Vagina (tissue), 2 donors: ENCODE data around the gene SLC9A2. TPM values are rescaled to one million over a fixed set of nuclear protein-coding genes. Genes with fewer than 3 reads are reported as not detected.

Source experiments
- DNase-seq, 2 donors: peaks; one replicate each; pipeline ENCODE4 v3.0.0-alpha.2; 2017; ENCODE audit errors: extremely low spot score in 2 of 2
- H3K27ac ChIP-seq: fragments of 200-600 bp; sonication (generic); one replicate; pipeline ENCODE4 v1.5.1; 2019
- H3K27me3 ChIP-seq: fragments of 200-600 bp; sonication (generic); one replicate; pipeline ENCODE4 v1.5.1; 2019
- H3K36me3 ChIP-seq, 2 donors: fragments of 200-600 bp; sonication (generic); one replicate each; pipeline ENCODE4 v1.5.1; 2017 to 2019
- H3K4me1 ChIP-seq: fragments of 200-600 bp; sonication (generic); one replicate; pipeline ENCODE4 v1.5.1; 2019
- H3K4me3 ChIP-seq, 2 donors: fragments of 200-600 bp; sonication (generic); 1 replicate in 1 of 2; 2 replicates in 1 of 2; pipeline ENCODE4 v1.5.1; 2016 to 2019
- H3K9me3 ChIP-seq: fragments of 200-600 bp; sonication (generic); one replicate; pipeline ENCODE4 v1.5.1; 2019
- POLR2A ChIP-seq, 2 donors: fragments of 450-650 bp; IDR thresholded peaks; one replicate each; pipeline ENCODE4 v1.6.1; 2017; ENCODE audit warnings: antibody characterized with exemption in 2 of 2, mild to moderate bottlenecking in 2 of 2, moderate library complexity in 2 of 2
- POLR2AphosphoS5 ChIP-seq, 2 donors: sonication (generic); formaldehyde crosslinking; IDR thresholded peaks; one replicate each; pipeline ENCODE4 v1.9.0; 2017; ENCODE audit warnings: antibody characterized with exemption in 2 of 2, mild to moderate bottlenecking in 2 of 2, low read depth in 1 of 2; ENCODE audit not compliant: insufficient read depth in 1 of 2
- intact Hi-C: fragments of 100-400 bp; cut with DNase I; formaldehyde crosslinking; loops from one replicate; pipeline ENCODE4 v1.15.1; 2023
- total RNA-seq: library from RNA; depleted of rRNA; stranded (reverse); fragments of >200 nt; gene quantifications from one replicate; pipeline ENCODE4 v1.2.3, GENCODE V29; 2016
- TF ChIP-seq, protein P1 (sequence below), 3 experiments: fragments of 450-650 bp in 2 of 3; fragments of 200-600 bp in 1 of 3; sonication (generic) in 1 of 3; IDR thresholded peaks; one replicate each; pipeline ENCODE4 v1.5.1; 2017 to 2019; ENCODE audit warnings: antibody characterized with exemption in 3 of 3, mild to moderate bottlenecking in 2 of 3, moderate library complexity in 2 of 3

The SLC9A2 gene
- total RNA-seq, 1 donor from 2014 or later: not detected

DNA sequence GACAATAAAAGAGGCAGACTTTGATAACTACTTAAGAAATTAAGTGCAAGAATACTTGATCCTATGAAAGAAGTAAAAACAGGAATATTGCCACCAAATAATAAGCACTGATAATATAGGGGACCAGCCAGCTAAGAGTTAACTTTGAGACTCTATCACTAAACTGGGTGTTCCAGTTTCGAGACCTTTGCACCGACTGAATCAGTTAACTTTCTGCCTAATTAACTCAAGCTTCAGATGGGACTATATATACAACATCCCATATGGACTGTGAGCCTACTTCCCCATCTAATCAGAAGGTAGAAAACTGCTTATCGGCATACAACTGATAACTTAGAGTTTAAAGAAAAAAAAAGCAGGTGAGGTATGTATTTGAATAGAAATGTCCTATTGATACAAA lies 25.8 kb upstream of the SLC9A2 start:
- Histone ChIP-seq H3K36me3 (no peaks in the 10 kb centered on the region), H3K4me3 (no peak overlapping the region), H3K27ac (no peak overlapping the region), H3K27me3 (no peaks in the 10 kb centered on the region), H3K9me3 (no peaks in the 10 kb centered on the region), H3K4me1 (no peaks in the 10 kb centered on the region)
- DNase-seq: no peak
- intact Hi-C loops: no loop called here
- TF ChIP-seq POLR2AphosphoS5 (IDR thresholded peaks at IDR 0.05; ENCODE audit: insufficient read depth in 1 of 2, low read depth in 1 of 2) (no peak), POLR2A (IDR thresholded peaks at IDR 0.05) (no peak)
- TF ChIP-seq, protein P1, sequence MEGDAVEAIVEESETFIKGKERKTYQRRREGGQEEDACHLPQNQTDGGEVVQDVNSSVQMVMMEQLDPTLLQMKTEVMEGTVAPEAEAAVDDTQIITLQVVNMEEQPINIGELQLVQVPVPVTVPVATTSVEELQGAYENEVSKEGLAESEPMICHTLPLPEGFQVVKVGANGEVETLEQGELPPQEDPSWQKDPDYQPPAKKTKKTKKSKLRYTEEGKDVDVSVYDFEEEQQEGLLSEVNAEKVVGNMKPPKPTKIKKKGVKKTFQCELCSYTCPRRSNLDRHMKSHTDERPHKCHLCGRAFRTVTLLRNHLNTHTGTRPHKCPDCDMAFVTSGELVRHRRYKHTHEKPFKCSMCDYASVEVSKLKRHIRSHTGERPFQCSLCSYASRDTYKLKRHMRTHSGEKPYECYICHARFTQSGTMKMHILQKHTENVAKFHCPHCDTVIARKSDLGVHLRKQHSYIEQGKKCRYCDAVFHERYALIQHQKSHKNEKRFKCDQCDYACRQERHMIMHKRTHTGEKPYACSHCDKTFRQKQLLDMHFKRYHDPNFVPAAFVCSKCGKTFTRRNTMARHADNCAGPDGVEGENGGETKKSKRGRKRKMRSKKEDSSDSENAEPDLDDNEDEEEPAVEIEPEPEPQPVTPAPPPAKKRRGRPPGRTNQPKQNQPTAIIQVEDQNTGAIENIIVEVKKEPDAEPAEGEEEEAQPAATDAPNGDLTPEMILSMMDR (IDR thresholded peaks at IDR 0.05): no peak

DNA sequence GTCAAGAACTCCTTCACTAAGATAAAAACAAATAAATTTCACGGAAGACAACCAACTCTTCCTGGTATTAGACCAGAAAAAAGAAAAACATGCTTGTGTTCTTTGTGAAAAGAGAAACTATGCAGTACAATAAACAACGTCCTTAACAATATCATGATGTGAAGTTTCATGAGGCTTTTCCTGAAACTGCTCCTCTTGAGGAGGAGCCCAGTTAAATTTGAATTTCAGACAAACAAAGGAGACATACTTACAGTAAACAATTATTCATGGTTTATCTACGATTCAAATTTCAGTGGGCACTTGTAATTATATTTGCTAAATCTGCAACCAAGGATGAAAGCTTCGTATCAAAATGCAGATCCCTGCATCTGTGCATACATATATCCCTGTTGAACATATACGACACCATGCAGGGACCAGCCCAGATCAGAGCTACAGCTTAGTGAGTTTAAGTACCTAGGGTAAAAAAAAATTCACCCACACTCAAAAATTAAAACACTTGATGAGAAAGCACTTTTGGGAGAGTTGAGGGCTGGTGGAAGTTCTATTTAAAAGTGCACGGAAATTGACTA lies 24.8 kb upstream of the SLC9A2 start:
- H3K27ac ChIP-seq: no peak overlapping the region
- intact Hi-C loops: no loop called here
- no peaks in the 10 kb centered on the region for H3K27me3 ChIP-seq
- no peaks in the 10 kb centered on the region for H3K36me3 ChIP-seq
- H3K4me1 ChIP-seq: no peaks in the 10 kb centered on the region
- no peaks in the 10 kb centered on the region for H3K9me3 ChIP-seq
- no peak for TF ChIP-seq POLR2A (IDR thresholded peaks at IDR 0.05)
- TF ChIP-seq POLR2AphosphoS5 (IDR thresholded peaks at IDR 0.05; ENCODE audit: insufficient read depth in 1 of 2, low read depth in 1 of 2): no peak
- TF ChIP-seq, protein P1 (IDR thresholded peaks at IDR 0.05): no peak
- no peak overlapping the region for H3K4me3 ChIP-seq
- no peak for DNase-seq

DNA sequence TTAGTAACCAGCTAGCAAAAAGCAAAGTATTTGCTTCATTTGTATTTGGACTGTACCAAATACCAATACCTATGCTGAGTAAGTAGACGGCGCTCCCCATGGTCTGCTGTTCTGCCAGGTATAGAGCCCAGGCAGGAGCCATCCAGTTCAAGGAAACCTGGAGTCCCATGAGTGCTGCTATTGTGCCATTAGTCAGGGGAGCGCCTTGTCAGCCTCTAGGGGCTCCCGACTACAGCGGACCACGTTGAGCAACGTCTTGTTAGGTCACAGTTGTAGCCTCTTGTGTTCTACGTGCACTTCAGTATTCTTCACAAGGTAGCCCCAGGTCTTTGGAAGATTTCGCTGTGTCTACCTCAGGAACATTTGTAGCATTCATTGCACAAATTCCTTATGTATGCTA lies 21.6 kb upstream of the SLC9A2 start:
- no peak for DNase-seq
- H3K27ac ChIP-seq: no peak overlapping the region
- H3K9me3 ChIP-seq: no peaks in the 10 kb centered on the region
- H3K4me3 ChIP-seq: no peak overlapping the region
- TF ChIP-seq POLR2A (IDR thresholded peaks at IDR 0.05): no peak
- no peak for TF ChIP-seq POLR2AphosphoS5 (IDR thresholded peaks at IDR 0.05; ENCODE audit: insufficient read depth in 1 of 2, low read depth in 1 of 2)
- TF ChIP-seq, protein P1 (IDR thresholded peaks at IDR 0.05): no peak
- no peaks in the 10 kb centered on the region for H3K36me3 ChIP-seq
- H3K4me1 ChIP-seq: no peaks in the 10 kb centered on the region
- intact Hi-C loops: no loop called here
- no peaks in the 10 kb centered on the region for H3K27me3 ChIP-seq

DNA sequence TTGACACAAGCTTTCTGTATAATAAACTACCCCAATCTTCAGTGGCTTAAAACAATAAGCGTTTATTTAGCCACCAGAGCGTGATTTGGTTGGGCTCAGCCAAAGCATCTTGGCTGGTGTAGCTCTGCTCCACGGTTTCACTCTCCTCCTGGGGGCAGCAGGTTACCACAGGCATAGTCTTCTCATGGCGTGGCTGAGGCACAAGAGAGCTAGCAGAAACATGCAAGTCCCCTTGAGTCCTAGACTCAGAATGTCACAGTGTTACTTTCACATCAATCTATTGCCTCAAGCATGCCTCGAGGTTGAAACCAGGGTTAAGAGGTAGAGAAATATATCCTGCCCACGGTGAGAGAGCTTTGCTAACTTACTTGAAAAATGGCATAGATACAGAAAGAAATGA lies 19.9 kb upstream of the SLC9A2 start:
- Histone ChIP-seq H3K9me3 (no peaks in the 10 kb centered on the region), H3K27ac (no peak overlapping the region), H3K4me1 (no peaks in the 10 kb centered on the region), H3K4me3 (no peak overlapping the region), H3K36me3 (no peaks in the 10 kb centered on the region), H3K27me3 (no peaks in the 10 kb centered on the region)
- no peak for DNase-seq
- intact Hi-C loops: no loop called here
- TF ChIP-seq POLR2A (IDR thresholded peaks at IDR 0.05) (no peak), POLR2AphosphoS5 (IDR thresholded peaks at IDR 0.05; ENCODE audit: insufficient read depth in 1 of 2, low read depth in 1 of 2) (no peak)
- TF ChIP-seq, protein P1 (IDR thresholded peaks at IDR 0.05): no peak

DNA sequence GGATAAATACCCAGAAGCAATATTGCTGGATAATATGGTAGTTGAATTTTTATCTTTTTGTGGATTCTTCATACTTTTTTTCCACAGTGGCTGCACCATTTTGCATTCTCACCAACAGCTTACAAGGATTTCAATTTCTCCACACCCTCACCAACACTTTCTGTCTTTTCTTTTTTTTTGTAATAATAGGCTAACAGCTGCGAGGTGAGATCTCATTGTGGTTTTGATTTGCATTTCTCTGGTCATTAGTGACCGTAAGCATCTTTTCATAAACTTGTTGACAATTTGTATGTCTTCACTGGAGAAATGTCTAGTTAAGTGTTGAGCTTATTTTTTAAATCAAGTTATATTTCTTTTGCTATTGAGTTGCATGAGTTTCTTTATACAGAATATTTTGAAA lies 17.6 kb upstream of the SLC9A2 start:
- Histone ChIP-seq H3K9me3 (no peaks in the 10 kb centered on the region), H3K36me3 (no peaks in the 10 kb centered on the region), H3K4me1 (peaks cover 4% of the 10 kb centered on the region), H3K4me3 (no peak overlapping the region), H3K27ac (no peak overlapping the region), H3K27me3 (no peaks in the 10 kb centered on the region)
- TF ChIP-seq POLR2AphosphoS5 (IDR thresholded peaks at IDR 0.05; ENCODE audit: insufficient read depth in 1 of 2, low read depth in 1 of 2): no peak
- TF ChIP-seq POLR2A (IDR thresholded peaks at IDR 0.05): no peak
- TF ChIP-seq, protein P1 (IDR thresholded peaks at IDR 0.05): no peak
- no peak for DNase-seq
- intact Hi-C loops: no loop called here
